Inferior parietal cortex (tissue), 1 donor: Measurements from ENCODE around the gene ZNF652.
"Not testable (repeated sequence)": the region's sequence is repeated elsewhere in the genome, so short reads cannot be mapped to it uniquely, and the experiment has no call there.

ENCODE experiments used
- DNase-seq: peaks from one replicate; pipeline ENCODE4 v3.0.0-alpha.2; 2016; ENCODE audit errors: extremely low spot score

Gene ZNF652

DNA sequence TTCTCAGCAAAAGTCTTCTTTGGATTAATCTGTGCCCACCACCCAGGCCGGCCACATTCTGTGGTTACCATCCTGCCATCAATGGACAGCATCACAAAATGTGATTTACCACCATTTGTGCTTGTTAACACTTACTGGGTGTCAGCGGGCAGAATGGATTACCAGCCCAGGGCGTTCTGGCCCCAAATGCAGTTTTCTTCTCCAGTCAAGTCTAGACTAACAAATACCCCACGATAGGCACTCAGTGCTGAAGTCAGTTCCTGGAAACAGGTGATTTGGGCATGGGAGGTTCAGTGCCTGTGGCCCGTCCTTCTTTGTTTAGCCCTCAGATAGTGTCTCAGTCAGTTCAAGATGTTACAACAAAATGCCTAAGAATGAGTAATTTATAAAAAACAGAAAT is 92.7 kb downstream of the ZNF652 start:
- DNase-seq: no peak

DNA sequence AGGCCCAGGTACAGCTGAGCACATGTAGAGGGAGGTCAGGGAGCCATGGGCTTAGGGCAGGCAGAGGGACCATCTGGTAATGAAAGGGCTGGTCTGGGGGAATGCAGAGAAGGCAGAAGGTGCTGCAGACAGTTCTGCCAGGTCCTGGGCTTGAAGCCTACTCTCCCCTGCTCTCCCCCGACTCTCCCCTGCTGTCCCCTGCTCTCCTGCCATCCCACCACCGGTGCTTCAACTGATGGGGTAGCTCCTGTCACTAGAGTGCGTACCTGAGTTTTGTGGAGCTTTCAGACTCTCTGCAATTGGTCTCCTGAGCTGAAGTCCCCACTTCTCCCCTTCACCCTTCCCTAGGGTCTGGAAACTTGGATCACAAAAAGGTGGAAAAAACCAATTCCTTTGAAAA is 94.1 kb downstream of the ZNF652 start:
- no peak for DNase-seq

DNA sequence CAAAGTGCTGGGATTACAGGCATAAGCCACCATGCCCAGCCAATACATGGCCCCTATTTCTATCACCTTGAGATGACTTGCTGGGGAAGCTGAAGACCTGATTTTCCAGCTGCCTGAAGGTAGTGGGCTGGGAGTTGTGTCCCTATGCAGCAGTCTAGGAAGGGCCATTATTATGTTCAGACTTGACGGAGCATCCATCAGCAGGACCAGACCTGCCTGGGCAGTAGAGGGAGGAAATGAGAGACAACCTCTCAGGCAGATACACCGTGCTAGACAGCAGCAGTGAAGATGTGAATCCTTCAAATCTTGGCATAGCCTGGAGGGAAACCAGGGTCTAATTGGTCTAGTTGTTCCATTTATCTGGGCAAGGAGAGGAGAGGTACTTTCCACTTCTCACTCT is 95.8 kb downstream of the ZNF652 start:
- DNase-seq: no peak

DNA sequence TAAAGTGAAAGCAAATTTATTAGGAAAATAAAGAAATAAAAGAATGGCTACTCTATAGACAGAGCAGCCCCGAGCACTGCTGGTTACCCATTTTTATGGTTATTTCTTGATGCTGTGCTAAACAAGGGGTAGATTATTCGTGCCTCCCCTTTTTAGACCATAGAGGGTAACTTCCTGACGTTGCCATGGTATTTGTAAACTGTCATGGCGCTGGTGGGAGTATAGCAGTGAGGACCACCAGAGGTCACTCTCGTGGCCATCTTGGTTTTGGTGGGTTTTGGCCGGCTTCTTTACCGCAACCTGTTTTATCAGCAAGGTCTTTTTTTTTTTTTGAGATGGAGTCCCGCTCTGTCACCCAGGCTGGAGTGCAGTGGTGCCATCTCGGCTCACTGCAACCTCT is 100.5 kb downstream of the ZNF652 start:
- DNase-seq: not testable (repeated sequence)

DNA sequence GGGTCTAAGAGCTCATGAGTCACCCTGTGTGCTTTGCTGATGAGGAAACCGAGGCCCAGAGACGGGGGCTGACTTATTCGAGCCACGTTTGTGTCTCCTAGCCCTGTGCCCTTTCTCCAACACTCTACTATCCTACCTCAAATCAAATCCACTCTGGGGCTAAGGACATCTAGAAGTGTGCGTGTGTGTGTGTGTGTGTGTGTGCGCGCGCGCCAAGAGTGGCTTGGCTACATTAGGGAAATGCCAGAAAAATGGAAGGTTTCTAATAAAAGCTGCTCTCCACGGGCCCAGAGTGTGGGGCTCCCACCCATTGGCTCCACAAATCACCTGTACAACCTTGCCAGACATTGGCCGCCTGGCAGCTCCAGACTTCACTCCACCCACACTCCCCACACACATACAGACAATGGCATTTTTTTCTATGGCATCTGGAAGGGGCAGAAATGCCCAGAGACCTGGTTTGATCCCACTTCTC is 101.2 kb downstream of the ZNF652 start:
- no peak for DNase-seq

DNA sequence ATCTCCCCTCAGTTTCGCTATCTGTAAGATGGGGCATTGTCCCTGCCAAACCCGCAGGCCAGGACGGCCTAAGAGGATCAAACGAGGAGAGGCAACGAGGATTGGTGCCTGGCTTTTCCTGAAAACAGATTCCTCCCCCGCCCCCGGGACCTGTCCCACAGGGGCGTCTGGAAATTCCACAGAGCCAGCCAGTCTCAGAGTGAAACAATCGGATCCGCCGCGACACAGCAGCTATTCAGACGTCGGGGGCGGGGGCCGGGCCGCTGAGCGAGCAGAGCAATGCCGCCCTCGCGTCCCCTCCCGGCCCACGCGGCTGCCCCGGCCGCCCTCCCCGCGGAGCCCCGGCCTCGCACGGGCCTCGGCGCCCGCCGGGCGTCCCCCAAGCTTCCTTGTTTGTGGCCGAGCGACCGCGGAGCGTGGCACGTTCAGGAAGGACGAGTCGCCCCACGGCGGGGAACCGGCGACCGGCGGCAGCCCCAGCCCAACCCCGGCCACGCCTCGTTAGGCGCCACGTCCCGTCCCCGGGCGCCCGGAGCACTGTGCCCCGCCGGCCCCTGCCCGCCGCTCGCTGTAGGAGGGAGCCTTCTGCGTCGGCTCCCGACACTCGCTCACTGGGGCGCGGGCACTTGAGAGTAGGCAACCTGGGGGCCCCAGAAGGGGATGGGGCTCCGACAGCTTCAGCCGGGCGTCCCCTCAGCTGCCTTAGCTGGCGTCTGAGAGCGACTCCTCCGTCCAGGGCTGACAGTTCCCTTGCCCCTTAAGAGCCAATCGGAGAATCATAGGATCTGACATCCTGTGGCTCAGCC is 101.8 kb downstream of the ZNF652 start:
- DNase-seq: no peak

DNA sequence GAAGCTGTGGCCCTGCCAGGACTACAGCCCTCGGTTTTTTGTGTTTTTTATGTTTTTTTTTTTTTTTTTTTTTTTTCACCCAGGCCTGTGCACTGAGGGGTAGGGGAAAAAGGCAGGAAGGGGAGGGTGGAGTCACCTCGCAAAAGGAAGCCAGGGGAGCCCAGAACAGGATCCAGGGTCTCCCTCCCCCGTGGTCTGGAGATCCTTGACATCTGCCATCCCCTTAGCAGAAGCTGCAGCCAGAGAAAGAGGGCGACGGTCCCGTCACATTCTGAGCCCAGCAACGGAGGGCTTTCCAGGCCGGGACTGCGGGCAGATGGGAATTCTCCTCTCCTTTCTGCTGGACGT is 102.4 kb downstream of the ZNF652 start:
- DNase-seq: no peak

DNA sequence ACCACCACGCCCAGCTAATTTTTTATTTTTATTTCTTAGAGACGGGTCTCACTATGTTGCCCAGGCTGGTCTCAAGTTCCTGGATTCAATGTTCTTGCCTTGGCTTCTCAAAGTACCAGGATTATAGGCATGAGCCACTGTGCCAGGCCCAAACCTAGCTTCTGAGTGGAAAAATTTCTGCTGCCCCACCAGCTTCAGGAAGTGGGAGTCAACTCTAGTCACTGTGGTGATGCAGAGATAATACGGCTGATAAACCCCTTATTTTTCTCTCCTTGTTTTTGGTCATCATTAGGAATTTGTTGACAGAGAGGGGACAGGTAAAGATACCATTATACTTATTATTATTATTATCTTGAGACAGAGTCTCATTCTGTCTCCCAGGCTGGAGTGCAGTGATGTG is 103.7 kb downstream of the ZNF652 start:
- no peak for DNase-seq

DNA sequence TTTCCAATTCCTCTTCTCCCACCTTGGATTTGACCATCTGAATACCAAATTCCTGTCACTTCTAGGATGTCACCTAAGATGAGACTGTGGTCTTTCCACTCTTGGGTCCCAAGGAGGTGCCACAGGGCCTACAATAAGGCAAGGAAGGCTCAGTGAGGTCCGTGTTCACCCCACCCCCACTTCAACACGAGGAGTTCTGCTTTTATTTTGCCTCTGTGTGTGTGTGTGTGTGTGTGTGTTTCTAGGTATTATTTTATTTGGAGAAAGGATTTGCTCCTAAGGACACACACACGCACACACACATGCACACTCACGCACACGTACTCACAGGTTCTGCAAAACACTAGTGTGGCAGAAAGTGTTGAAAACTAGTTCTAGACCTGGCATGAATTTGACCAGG is 106.9 kb downstream of the ZNF652 start:
- no peak for DNase-seq

DNA sequence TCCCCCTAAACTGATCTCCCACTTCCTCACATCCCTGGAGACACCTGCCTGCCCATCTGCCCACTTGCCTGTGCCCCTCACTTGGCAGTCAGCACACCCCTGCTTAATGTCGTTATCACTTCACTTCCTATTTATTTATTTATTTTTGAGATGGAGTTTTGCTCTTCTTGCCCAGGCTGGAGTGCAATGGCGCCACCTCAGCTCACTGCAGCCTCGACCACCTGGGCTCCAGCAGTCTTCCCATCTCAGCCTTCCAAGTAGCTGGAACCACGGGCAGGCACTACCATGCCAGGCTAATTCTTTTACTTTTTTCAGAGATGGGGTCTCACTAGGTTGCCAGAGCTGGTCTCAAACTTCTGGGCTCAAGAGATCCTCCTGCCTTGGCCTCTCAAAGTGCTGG is 108.0 kb downstream of the ZNF652 start:
- DNase-seq: no peak

DNA sequence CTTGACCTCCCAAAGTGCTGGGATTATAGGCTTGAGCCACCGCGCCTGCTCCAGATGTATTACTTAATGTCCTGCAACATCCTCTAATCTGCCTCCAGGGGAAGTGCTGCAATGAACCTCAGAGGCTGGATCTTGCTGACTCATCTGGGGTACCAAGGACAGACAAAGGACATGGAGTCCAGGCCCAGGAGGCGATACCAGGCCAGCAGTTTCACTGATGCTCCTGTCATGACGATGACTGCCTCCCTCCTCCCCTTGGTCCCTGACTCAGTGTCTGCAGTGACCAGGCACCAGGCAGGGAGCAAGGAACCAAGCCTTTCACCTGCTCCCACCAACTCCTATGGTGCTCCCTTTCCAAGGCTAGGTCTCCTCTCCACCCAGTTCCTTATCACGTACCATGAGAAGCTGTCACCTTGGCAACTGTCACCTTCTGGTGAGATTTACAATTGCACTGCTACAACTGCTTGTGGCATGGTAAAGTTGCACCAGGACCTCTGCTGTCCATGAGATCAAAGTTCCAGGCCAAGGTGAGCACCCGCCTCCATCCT is 109.8 kb downstream of the ZNF652 start:
- no peak for DNase-seq

DNA sequence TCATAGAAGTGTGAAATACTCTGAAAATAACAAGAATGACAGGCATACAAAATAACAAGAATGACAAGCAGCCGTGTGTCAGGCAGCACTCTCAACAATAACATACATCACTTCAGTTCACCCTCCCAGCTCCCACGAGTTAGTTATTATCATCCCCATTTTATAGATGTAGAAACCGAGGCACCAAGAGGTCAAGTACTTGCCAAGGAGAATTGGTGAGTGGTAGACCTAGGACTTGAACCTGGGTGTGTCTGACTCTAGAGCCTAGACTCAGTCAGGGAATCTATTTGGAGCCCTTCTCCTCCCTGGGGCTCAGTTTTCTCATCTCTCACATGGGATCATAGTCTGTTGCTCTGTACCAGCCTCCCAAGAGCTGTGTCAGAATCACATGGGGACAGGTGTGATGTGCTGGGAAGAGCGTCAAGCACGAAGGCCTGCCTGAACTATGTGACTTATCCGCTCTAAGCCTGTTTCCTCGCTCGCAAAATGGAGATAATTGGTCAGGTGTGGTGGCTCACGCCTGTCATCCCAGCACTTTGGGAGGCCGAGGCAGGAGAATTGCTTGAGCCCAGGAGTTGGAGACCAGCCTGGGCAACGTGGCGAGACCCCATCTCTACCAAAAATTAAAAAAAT is 112.0 kb downstream of the ZNF652 start:
- DNase-seq: no peak

DNA sequence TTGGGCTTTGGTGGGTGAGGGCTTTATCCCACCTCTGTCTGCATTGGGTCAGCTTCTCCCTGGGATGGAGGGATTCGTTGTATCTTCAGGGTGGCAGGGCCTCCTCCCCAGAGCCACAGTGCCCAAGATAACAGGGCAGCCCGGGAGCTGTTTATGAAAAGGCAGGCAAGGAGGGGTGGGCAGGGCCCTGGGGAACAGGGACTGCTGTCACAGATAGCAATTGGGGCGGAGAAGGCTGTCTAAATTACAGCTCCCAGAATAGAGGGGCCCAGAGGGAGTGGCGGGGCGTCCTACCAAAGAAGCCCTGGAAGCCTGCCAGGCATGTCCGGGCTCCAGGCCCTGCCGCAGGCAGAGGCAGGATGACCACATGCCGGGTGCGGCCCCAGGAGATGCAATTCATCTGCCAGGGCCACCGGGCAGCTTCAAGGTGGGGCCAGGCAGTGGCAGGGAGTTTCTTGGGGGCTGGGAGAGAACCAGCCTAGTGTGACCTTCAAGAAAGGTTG is 112.7 kb downstream of the ZNF652 start:
- no peak for DNase-seq

DNA sequence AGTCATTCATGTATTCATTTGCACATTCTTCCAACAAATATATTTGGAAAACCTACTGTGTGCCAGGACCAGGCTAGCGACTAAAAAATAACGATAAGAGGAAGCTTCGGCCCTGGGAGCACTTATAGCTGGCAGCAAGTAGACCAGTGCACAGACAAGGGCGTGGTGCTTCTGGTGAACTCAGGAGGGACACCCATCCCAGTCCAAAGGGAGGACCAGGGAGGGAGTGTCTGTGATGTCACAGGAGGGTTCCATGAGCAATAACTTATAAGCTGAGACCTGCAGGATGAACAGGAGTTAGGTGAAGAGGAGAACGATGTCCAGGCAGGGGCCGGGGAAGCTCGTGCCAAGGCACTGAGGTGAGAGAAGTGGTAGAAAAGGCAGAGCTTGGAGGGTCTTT is 114.1 kb downstream of the ZNF652 start:
- DNase-seq: no peak

DNA sequence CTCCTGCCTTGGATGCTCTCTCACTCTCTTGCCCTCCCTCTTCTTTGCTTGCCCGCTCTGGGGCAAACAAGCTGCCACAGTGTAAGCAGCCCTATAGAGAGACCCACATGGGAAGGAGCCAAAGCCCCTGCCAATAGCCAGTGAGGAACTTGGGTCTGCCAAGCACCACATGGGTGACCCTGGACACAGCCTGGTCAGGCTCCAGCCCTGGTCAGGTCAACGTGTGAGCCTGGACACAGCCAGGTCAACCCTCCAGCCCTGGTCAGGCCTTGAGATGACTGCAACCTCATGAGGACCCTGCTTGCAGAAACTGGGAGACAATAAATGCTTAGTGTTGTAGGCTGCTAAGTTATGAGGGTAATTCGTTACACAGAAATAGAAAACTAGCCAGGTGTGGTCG is 117.2 kb downstream of the ZNF652 start:
- DNase-seq: no peak
